Measurements from ENCODE around the gene EIF2AK2.

The EIF2AK2 gene

GRCh38 chr2:37168217-37168981 is 11.6 kb upstream of the EIF2AK2 start:
- DNase-seq = no peak

GRCh38 chr2:37167636-37168180 is 10.9 kb upstream of the EIF2AK2 start:
- no peak for DNase-seq

GRCh38 chr2:37164757-37165156 is 8.0 kb upstream of the EIF2AK2 start:
- DNase-seq = no peak

GRCh38 chr2:37156071-37156856 is 516 bp downstream of the EIF2AK2 start:
- DNase-seq = peak; percentile 11

GRCh38 chr2:37154785-37155184 is 2.0 kb downstream of the EIF2AK2 start:
- DNase-seq = no peak

- no peak for DNase-seq
Measured at GRCh38 chr2:37153224-37153623, 3.6 kb downstream of the EIF2AK2 start.

GRCh38 chr2:37149626-37150322 is 7.0 kb downstream of the EIF2AK2 start:
- no peak for DNase-seq

GRCh38 chr2:37148325-37148724 is 8.5 kb downstream of the EIF2AK2 start:
- no peak for DNase-seq

- no peak for DNase-seq
Measured at GRCh38 chr2:37146062-37146461, 10.7 kb downstream of the EIF2AK2 start.

GRCh38 chr2:37143974-37144373 is 12.8 kb downstream of the EIF2AK2 start:
- no peak for DNase-seq

- no peak for DNase-seq
Measured at GRCh38 chr2:37142546-37142945, 14.2 kb downstream of the EIF2AK2 start.

- DNase-seq = no peak
Measured at GRCh38 chr2:37132914-37133313, 23.9 kb downstream of the EIF2AK2 start.

- DNase-seq = no peak
Measured at GRCh38 chr2:37125416-37125815, 31.4 kb downstream of the EIF2AK2 start.

- DNase-seq = no peak
Measured at GRCh38 chr2:37119157-37119556, 37.6 kb downstream of the EIF2AK2 start.

- no peak for DNase-seq
Measured at GRCh38 chr2:37117566-37117965, 39.2 kb downstream of the EIF2AK2 start.

GRCh38 chr2:37111958-37112357 is 44.8 kb downstream of the EIF2AK2 start:
- DNase-seq = no peak

GRCh38 chr2:37110306-37111212 is 46.2 kb downstream of the EIF2AK2 start:
- DNase-seq = no peak

GRCh38 chr2:37109523-37109922 is 47.3 kb downstream of the EIF2AK2 start:
- no peak for DNase-seq

- DNase-seq = no peak
Measured at GRCh38 chr2:37105150-37105549, 51.6 kb downstream of the EIF2AK2 start.

GRCh38 chr2:37104178-37104577 is 52.6 kb downstream of the EIF2AK2 start:
- DNase-seq = no peak

- DNase-seq = no peak
Measured at GRCh38 chr2:37102588-37102987, 54.2 kb downstream of the EIF2AK2 start.

- DNase-seq = no peak
Measured at GRCh38 chr2:37100054-37100453, 56.7 kb downstream of the EIF2AK2 start.

Measured in effector CD4-positive, alpha-beta T cell (primary cell).